ENCODE measurements around the gene NR0B1.

Gene NR0B1, protein sequence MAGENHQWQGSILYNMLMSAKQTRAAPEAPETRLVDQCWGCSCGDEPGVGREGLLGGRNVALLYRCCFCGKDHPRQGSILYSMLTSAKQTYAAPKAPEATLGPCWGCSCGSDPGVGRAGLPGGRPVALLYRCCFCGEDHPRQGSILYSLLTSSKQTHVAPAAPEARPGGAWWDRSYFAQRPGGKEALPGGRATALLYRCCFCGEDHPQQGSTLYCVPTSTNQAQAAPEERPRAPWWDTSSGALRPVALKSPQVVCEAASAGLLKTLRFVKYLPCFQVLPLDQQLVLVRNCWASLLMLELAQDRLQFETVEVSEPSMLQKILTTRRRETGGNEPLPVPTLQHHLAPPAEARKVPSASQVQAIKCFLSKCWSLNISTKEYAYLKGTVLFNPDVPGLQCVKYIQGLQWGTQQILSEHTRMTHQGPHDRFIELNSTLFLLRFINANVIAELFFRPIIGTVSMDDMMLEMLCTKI

DNA sequence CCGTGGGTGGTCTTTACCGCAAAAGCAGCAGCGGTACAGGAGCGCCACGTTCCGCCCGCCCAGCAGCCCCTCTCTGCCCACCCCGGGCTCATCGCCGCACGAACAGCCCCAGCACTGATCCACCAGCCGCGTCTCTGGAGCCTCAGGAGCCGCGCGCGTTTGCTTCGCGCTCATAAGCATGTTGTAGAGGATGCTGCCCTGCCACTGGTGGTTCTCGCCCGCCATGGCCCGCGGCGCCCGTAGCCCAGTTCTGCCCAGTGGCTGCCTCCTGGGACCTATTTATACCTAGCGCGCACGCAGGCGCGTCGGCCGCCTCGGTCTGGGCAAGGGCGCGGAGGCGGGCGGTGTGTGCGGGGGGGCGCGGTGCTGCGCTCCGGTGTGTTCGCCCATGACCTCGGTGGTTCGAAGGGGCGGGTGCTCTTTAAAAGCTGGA is at the start of gene NR0B1:
NR0B1 (minus strand) TSS at position 252 of the 433 bp plus-strand sequence; CDS start at position 225, 27 bp downstream.
- DNase-seq = no peak

DNA sequence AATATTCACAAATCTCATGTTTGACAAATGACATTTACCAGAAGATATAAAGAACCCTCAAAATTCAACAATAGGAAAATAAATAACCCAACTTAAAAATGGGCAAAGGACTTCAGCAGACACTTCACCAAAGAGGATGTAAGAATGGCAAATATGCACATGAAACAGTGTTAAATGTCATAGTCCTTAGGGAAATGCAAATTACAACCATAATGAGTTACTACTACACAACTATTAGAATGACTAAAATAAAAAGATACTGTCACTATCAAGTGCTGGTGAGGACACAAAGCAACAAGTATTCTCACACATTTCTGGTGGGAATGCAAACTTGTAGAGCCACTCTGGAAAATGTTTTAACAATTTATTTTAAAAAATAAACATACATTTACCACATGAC is 40.8 kb upstream of the NR0B1 start:
- DNase-seq = no peak

DNA sequence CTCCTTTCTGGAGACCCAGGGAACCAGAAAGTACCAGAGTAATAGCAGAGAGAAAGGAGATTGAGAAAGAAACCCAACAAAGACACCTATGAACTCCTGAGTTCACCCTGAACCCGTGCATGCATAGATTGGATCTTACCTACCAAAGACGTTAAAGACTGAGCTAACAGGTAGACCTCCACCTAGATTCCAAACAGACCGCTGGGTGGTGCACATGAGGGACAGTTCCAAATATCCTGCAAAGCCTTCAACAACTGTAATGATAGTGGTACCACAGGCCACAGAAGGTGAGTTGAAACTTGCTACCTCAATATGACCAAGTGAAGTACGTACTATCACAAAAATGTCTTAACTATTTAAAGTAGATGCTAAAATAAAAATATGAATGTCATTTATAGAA is 34.0 kb upstream of the NR0B1 start:
- no peak for DNase-seq

DNA sequence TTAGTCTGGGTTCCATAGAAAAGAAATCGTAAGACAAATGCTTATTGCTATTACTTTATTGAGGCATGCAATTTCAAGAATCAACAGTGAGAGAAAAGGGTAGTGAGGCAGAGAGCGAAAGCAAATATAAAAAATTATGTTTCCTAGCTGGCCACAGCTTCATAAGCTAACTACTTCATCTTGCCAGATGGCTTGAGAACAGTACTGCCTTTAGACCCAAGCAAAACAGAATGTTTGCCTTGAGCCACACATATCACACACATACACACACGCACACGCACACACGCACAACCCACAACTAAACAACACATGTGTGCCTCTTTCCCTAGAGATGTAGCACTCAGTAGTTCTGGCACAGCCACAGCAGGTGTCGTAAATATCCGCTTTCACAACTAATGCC is 31.6 kb upstream of the NR0B1 start:
- DNase-seq = no peak

DNA sequence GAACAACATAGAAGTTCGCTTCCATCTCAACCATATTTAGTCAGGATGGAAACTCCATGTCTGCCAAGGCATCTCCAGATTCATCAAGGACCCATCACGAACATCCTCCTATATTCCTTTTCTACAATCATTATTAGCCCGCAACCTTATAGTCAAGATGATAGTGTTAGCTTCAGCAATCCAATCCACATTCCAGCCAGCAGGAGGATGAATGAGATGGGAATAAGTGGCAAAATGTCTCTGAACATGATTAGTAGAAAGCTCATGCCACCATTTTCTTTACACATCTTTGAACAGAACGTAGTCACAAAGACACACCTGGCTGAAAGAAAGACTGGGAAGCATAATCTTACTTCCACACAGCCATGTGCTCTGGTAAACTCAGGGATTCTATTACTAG is 18.6 kb upstream of the NR0B1 start:
- no peak for DNase-seq

DNA sequence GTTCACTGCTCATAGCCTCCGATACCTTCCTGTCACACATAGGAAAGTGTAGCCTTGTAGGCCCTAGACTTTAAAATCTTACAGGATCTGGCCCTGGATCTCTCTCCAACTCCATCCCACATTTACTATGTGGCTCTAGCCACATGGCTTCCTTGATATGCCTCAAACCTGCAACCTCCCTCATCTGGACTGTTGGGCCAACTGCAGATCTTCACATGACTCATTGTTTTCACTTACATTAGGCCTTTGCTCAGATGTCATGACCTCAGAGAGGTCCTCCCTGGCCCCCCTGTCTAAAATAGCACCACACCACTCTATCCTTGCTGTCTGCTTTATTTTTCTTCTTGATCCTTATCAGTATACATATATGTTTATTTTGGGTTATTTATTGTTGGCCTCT is 8.1 kb upstream of the NR0B1 start:
- DNase-seq = no peak

DNA sequence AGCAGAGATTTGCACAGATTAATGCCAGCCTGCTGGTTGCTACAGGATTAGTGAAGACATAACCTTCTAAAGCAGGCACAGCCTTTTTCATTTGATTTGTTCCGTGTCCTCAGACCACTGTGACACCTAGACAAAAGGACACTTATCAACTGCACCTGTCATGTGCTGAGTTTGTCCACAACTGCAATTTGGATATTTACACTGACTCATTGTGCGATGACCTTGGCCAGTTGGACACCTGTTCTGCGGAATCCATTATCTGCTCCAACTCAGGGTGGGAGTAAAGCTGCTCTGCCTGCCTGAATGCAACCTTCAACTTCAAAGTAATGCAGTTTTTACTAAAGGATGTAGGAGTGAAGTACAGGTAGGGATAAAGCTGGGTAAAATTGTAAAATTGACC is 4.1 kb upstream of the NR0B1 start:
- DNase-seq = no peak

DNA sequence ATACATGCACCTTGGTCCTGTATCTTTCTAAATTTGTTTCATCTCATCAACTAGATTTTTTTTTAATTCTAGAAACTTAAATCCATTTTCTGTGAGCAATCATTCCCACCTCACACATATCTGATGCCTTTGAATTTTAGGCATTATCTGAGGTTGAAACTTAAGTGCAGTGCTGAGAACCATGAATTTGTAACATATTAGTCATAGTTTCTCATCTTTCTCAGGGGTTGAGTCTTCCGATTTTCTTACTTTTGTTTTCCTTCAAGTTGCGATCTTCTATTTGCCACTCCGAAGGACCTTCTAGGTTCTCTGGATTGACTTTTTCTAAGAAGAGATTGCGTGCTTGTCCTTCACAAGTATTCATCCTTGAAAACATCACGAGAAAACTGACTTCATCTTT is 3.7 kb upstream of the NR0B1 start:
- no peak for DNase-seq

DNA sequence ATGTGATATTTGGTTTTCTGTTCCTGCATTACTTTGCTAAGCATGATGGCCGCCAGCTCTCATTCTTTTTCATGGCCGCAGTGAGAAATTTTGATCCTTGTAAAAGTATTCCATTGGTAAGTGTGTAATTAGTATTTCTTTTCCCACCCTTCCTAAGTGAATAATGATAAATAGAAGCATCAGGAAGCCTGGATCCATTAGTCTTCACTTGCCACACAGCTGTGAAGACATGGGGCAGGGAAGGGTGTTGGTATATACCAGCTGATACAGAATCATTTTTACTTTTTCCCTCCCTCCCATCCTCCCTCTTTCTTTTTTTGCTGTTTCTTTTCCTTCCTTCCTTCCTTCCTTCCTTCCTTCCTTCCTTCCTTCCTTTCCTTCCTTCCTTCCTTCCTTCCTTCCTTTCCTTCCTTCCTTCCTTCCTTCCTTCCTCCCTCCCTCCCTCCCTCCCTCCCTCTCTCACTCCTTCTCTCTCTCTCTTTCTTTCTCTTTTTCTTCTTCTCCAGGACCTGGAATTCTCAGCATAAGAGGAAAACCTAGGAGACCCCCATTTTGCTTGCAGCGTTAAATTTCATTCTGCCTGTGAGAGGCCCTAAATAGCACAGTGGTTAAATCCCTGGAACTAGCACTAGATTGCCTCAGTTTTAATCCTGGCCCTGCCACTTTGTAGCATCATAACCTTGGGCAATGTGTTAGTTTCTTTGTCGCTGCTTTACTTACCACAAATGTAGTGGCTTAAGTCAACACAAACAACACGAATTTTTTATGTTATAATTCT is 1.4 kb upstream of the NR0B1 start:
- DNase-seq = no peak

DNA sequence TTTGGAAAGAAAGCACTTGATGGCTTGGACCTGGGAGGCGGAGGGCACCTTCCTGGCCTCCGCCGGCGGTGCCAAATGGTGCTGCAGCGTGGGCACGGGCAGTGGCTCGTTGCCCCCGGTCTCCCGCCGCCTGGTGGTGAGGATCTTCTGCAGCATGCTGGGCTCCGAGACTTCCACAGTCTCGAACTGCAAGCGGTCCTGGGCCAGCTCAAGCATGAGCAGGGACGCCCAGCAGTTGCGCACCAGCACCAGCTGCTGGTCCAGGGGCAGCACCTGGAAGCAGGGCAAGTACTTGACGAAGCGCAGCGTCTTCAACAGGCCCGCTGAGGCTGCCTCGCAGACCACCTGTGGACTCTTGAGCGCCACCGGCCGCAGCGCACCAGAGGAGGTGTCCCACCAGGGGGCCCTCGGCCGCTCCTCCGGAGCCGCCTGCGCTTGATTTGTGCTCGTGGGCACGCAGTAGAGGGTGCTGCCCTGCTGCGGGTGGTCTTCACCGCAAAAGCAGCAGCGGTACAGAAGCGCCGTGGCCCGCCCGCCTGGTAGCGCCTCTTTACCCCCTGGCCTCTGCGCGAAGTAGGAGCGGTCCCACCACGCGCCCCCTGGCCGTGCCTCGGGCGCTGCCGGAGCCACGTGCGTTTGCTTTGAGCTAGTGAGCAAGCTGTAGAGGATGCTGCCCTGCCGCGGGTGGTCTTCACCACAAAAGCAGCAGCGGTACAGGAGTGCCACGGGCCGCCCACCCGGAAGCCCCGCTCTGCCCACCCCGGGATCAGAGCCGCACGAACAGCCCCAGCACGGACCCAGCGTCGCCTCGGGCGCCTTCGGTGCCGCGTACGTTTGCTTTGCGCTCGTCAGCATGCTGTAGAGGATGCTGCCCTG is 689 bp downstream of the NR0B1 start:
- DNase-seq = no peak

DNA sequence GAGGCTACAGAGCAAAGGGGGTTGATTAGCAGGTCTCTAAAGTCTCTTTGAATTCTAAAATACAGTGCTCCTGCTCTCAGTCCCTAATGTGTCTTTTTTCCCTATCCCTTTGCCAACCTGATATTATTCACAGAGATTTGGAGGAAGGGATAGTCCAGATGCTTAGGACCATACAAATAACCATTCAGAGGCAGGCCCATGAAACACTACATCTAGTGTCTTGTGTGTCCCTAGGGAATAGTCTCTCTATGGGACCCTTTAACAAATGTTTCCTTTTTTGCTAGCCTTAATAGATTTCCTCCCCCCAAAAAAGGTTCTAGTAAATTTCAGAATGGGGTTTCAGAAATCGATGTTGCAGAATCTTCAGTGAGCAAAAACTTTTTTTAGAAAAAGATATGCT is 1.7 kb downstream of the NR0B1 start:
- DNase-seq = no peak

DNA sequence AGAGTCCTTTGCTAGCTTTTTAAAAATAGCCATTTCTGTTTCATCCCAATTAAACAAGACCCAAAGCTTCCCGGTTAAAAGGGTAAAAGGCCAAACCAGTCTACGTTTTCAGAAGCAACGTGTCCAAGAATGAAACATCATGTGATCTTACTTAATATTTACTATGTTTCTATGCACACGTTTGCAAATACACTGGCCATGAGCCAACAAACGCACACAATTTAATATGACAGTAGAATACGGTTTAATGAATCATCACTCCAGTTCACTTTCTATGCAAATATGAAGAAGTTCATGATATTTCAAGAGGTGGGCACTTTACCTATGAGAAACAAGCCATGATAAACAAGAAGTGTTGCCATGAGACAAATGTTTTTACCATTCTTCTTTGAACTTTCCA is 4.3 kb downstream of the NR0B1 start:
- no peak for DNase-seq

DNA sequence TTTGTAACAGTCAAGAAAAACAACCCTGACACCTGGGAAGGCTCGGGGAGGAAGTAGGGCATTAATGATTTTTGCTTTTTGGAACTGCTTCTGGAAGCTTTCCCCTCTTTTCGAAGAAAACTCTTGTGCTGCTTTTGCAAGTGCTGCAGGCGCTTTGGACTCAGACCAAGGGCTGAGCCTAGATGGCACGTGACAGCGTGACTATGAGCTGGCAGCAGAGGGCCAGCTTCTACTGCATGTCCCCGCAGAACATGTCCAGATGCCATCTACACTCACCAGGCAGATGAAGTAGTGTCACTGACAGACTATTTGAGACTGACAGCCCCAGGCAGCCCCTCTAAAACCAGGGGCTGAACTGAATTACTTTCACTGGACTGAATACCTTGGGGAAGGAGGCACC is 6.2 kb downstream of the NR0B1 start:
- no peak for DNase-seq

DNA sequence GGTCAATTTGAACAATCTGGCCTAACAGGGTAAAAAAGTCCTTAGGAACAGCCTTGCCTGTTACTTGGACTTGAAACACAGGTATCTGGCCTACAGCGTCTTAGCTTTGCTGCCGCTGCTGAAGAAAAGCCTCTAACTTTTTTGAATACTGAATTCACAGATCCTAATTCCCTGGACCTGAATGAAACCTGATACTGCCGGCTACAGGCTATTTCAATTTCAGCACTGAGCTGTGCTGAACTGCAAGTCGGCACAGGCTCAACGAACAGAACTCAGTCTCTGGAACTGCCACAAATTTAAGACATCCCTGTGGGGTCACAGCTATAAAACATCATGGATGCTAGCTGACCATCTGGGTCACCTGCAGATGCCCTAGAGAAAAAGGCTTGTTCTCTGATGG is 7.2 kb downstream of the NR0B1 start:
- no peak for DNase-seq

DNA sequence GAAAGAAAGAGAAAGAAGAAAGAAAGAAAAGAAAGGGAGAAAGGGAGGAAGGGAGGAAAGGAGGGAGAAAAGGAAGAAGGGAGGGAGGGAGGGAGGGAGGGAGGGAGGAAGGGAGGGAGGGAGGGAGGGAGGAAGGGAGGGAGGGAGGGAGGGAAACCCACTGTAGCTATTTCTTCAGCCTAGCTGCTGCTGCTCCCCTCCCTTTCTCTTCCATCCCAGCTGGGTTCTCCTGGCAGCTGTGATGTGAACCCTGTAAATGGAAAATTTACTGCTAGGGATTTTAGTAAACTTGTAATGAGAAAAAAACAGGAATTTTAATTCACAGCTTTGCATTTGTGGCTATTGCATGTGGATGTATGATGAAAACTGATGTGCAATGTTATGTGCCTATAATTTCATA is 8.0 kb downstream of the NR0B1 start:
- DNase-seq = no peak

DNA sequence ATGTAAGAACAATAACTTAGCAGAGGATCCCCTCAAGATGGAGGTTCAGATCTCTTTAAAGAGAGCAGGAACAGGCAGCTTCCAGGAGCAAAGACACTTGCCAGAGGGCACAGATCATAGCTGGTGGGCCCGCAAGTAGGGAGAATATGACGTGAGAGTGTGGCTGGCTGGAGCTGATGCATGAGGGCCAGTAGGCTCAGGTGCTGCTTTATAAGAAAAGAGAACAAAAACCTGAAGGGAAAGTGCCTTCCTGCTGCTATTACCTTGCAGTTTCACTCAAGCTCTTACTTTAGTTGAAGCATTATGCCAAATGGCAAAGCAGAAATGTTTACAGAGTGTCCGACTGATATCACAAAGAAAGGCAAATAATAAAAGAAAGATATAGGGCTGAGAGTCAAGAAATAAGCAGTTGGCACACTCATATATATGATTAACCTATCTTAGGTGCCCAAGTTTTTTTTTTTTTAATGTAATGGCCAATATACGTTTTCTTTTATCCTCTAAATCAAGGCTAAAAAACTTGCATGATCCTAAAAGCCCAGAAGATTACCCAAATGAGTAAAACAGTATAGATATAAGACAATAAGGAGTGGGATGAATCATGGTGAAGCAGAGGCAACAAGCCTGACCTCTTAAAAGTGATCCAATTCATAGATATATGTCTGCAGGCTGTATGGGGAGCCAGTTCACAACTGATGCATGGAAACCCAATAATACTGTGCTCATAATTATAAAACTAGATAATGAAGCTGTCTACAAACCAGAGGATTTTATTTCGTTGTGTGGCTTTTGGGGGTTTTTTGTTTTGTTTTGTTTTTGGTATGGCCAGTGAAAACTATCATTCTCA is 12.6 kb downstream of the NR0B1 start:
- DNase-seq = peak; percentile 7

DNA sequence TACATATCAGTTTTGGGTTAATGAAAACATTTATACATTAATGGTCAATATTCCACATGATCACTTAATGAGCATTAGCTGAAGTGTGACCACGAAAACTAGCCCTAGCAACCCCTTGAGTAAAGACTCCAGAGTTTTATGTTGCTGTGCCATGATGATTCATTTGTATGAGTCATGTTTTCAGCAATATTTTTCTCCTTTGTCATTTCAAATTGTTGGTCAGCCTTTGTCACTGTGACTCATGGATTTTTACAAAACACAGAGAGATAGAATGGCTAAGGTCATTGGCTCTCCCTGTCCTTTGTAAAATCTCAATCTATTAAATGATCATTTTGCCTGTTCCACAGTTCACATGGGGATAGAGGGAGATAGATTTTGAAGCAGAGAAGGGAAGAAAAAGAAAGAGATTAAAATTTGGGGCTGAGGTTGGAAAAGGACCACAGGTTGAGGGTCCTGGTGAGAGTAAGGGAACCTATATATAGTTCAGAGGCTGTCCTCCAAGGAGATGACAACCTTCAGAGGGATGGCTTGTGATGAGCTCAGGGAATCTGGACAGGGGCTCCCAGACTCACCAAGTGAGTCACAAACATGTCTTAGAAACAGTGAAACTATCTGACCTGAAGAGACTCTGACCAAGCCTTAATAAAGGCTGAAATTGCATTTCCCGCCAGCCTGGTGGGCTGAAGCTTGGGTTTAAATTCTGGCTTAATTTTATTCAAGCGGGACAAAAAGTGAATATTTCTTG is 25.6 kb downstream of the NR0B1 start:
- peak; percentile 20 for DNase-seq

DNA sequence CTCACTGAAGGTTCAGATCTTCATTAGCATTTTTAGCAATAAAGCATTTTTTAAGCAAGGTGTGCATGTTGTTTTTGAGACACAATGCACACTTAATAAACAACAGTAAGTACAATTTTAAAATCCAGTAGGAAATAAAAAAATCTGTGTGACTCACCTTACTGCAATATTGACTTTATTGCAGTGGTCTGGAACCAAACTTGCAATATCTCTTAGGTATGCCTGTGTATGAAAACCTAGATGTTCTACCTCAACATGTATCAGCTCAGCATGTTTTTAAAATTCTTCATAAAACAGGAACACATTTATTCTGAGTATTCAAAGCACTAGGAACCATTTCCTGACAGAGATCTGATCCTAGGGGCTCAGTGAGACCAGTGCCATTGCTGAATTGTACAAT is 26.7 kb downstream of the NR0B1 start:
- DNase-seq = no peak

DNA sequence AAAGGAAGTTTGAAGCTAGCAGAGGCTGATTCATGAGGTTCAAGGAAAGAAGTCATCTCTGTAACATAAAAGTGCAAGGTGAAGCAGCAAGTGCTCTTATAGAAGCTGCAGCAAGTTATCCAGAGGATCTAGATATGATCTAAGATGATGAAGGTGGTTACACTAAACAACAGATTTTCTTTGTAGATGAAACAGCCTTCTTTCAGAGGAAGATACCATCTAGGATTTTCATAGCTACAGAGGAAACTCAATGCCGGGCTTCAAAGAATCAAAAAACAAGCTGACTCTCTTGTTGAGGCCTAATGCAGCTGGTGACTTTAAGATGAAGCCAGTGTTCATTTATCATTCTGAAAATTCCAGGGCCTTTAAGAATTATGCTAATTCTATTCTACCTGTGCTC is 28.8 kb downstream of the NR0B1 start:
- DNase-seq = no peak

DNA sequence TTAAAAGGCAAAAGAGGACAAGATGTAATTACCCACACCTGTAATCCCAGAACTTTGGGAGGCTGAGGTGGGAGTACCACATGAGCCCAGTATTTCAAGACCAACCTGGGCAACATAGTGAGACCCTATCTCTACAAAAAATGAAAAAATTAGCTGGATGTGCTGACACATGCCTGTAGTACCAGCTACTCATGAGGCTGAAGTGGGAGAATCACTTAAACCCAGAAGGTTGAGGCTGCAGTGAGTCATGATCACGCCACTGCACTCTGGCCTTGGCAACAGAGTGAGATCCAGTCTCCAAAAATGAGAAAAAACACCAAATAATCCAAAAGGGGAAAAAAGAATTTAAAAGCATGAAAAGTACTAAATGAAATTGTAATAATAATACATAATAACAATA is 30.8 kb downstream of the NR0B1 start:
- DNase-seq = no peak

DNA sequence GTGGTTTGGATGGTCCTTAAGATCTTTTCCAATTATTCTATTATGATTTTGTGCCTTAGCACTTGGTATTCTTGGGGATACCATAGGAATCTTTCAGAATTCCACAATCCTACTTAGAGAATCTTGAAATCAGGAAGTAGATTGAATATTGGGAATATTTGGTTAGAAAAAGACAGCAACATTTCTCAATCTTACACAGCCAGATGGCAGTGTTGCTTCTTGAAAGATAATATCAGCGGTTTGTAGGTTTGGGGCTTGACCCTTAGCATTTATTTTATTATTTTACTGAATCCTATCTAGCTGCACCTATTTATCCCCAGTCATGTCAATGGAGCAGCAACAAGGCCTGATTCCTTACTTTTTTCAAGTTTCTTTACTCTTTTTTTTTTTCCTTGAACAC is 33.7 kb downstream of the NR0B1 start:
- DNase-seq = no peak

DNA sequence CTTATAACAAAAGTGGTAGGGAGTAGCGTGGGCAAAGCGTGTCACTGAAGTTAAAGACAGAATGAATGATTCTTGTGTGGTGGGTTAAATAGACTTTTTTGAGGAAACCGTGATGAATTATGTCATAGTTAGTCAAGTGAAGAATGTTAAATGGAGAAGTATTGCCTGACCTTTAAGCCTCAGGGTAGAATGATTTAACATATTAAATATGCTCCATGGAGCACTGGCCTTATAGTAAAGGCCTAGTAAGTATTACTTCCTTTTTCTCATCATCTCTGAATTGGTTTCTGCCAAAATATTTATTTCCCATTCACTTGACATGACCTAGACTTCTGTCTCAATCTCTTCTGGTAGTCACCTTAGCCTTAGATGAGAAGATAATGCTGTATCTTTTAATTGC is 38.6 kb downstream of the NR0B1 start:
- no peak for DNase-seq

Measured in activated CD4-positive, alpha-beta T cell treated with anti-CD3 and anti-CD28 coated beads, Interleukin-10, Interleukin-2, amounts not matched to agents 100 ng/mL and 50 ng/mL, durations not matched to agents 16 hours and 8 hours (primary cell).